Measurements from ENCODE around the gene PARD3B. TPM values are rescaled to one million over a fixed set of nuclear protein-coding genes. Genes with fewer than 3 reads are reported as not detected.

PARD3B gene
- total and polyA plus RNA-seq, 12 donors, result 0.46 to 12.4 (median 8.3) TPM

- H3K4me3 ChIP-seq, result no peak overlapping the region
- intact Hi-C loops (cut with DNase I), result no loop called here
- H3K27ac ChIP-seq, result no peak overlapping the region
- peaks cover 0 to 10% (median 0%) of the 10 kb centered on the region in 9 donors for H3K4me1 ChIP-seq
- ATAC-seq, result no peak
- peak in 3 of 9 donors; percentile 7 to 27 (median 13) for TF ChIP-seq CTCF (IDR thresholded peaks at IDR 0.05)
- H3K9me3 ChIP-seq, result peaks cover 0 to 10% (median 0%) of the 10 kb centered on the region in 11 donors
- DNase-seq, result no peak
- H3K36me3 ChIP-seq, result peaks cover 0 to 12% (median 0%) of the 10 kb centered on the region in 9 donors
- no peaks in the 10 kb centered on the region for H3K27me3 ChIP-seq
Observed at GRCh38 chr2:205051417-205051816, 506.1 kb downstream of the PARD3B start.

GRCh38 chr2:205052781-205053180 is 507.5 kb downstream of the PARD3B start:
- no peaks in the 10 kb centered on the region for H3K27me3 ChIP-seq
- no peak overlapping the region for H3K27ac ChIP-seq
- DNase-seq, result no peak
- H3K4me1 ChIP-seq, result peaks cover 0 to 9% (median 0%) of the 10 kb centered on the region in 9 donors
- TF ChIP-seq CTCF (IDR thresholded peaks at IDR 0.05), result no peak
- peaks cover 0 to 8% (median 0%) of the 10 kb centered on the region in 9 donors for H3K36me3 ChIP-seq
- WGBS, 2 donors, result 67 to 73% methylated on average over 2 of the region's 2 CpGs
- no peak overlapping the region for H3K4me3 ChIP-seq
- no peak for ATAC-seq
- intact Hi-C loops (cut with DNase I), result no loop called here
- peaks cover 0 to 12% (median 0%) of the 10 kb centered on the region in 11 donors for H3K9me3 ChIP-seq

- no peak overlapping the region for H3K27ac ChIP-seq
- H3K4me3 ChIP-seq, result no peak overlapping the region
- peaks cover 0 to 20% (median 0%) of the 10 kb centered on the region in 11 donors for H3K9me3 ChIP-seq
- TF ChIP-seq CTCF (IDR thresholded peaks at IDR 0.05), result no peak
- H3K36me3 ChIP-seq, result no peaks in the 10 kb centered on the region
- no peak for DNase-seq
- H3K27me3 ChIP-seq, result no peaks in the 10 kb centered on the region
- H3K4me1 ChIP-seq, result peaks cover 0 to 9% (median 0%) of the 10 kb centered on the region in 9 donors
- peak in 3 of 8 donors; percentile 27 to 72 (median 38) for ATAC-seq
- WGBS, 2 donors, result 24 to 33% methylated on average over 4 of the region's 4 CpGs
- intact Hi-C loops (cut with DNase I), result no loop called here
Observed at GRCh38 chr2:205053827-205054410, 508.6 kb downstream of the PARD3B start.

- no peak for ATAC-seq
- 71 to 75% methylated on average over 4 of the region's 4 CpGs for WGBS, 2 donors
Observed at GRCh38 chr2:205054789-205055188, 509.5 kb downstream of the PARD3B start.

More at GRCh38 chr2:205054789-205055188, 509.5 kb downstream of the PARD3B start:
- H3K36me3 ChIP-seq, result no peaks in the 10 kb centered on the region
- peaks cover 0 to 9% (median 0%) of the 10 kb centered on the region in 9 donors for H3K4me1 ChIP-seq
- TF ChIP-seq CTCF (IDR thresholded peaks at IDR 0.05), result no peak
- intact Hi-C loops (cut with DNase I), result no loop called here
- no peak overlapping the region for H3K4me3 ChIP-seq
- H3K27ac ChIP-seq, result no peak overlapping the region
- H3K27me3 ChIP-seq, result no peaks in the 10 kb centered on the region
- H3K9me3 ChIP-seq, result peaks cover 0 to 12% (median 0%) of the 10 kb centered on the region in 11 donors
- DNase-seq, result no peak

Measured in heart right ventricle (tissue), 16 donors.